ENCODE data around the gene DYRK4. TPM values are rescaled to one million over a fixed set of nuclear protein-coding genes. Genes with fewer than 3 reads are reported as not detected.
A peak's percentile ranks its signal among the peaks of the same experiment; 100 is the strongest.

Gene DYRK4
- total RNA-seq, 1 donor from 2014 or later: 30.1 TPM

- Histone ChIP-seq H3K4me3 (no peak overlapping the region), H3K36me3 (no peaks in the 10 kb centered on the region), H3K9me3 (no peaks in the 10 kb centered on the region), H3K27ac (peak overlapping the region; percentile 55), H3K4me1 (peaks cover 9% of the 10 kb centered on the region), H3K27me3 (no peaks in the 10 kb centered on the region)
- intact Hi-C loops (cut with DNase I): no loop called here
- no peak for TF ChIP-seq CTCF (IDR thresholded peaks at IDR 0.05)
- DNase-seq: no peak
- no peak for ATAC-seq
These were observed 4.5 kb downstream of the DYRK4 start for GRCh38 chr12:4566474-4566873.

- DNase-seq (no peak), ATAC-seq (peak; percentile 81)
- no peaks in the 10 kb centered on the region for H3K27me3 ChIP-seq
- H3K4me3 ChIP-seq: peak overlapping the region; percentile 22
- H3K9me3 ChIP-seq: no peaks in the 10 kb centered on the region
- no peak for TF ChIP-seq CTCF (IDR thresholded peaks at IDR 0.05)
- intact Hi-C loops (cut with DNase I): no loop called here
- no peaks in the 10 kb centered on the region for H3K36me3 ChIP-seq
- H3K27ac ChIP-seq: peak overlapping the region; percentile 55
- peaks cover 9% of the 10 kb centered on the region for H3K4me1 ChIP-seq
These were observed 5.3 kb downstream of the DYRK4 start for GRCh38 chr12:4567073-4567881.

- no peak overlapping the region for H3K27ac ChIP-seq
- no peak overlapping the region for H3K4me3 ChIP-seq
- H3K9me3 ChIP-seq: no peaks in the 10 kb centered on the region
- intact Hi-C loops (cut with DNase I): no loop called here
- no peak for DNase-seq
- H3K4me1 ChIP-seq: peaks cover 9% of the 10 kb centered on the region
- no peak for TF ChIP-seq CTCF (IDR thresholded peaks at IDR 0.05)
- no peak for ATAC-seq
- H3K27me3 ChIP-seq: no peaks in the 10 kb centered on the region
- no peaks in the 10 kb centered on the region for H3K36me3 ChIP-seq
These were observed 7.3 kb downstream of the DYRK4 start for GRCh38 chr12:4569261-4569660.

GRCh38 chr12:4572680-4573079 lies 10.7 kb downstream of the DYRK4 start:
- TF ChIP-seq CTCF (IDR thresholded peaks at IDR 0.05): no peak
- Histone ChIP-seq H3K27me3 (no peaks in the 10 kb centered on the region), H3K9me3 (no peaks in the 10 kb centered on the region), H3K27ac (no peak overlapping the region), H3K4me3 (no peak overlapping the region), H3K4me1 (peaks cover 4% of the 10 kb centered on the region), H3K36me3 (no peaks in the 10 kb centered on the region)
- intact Hi-C loops (cut with DNase I): no loop called here
- DNase-seq (no peak), ATAC-seq (no peak)

GRCh38 chr12:4579305-4580102 lies 17.5 kb downstream of the DYRK4 start:
- Histone ChIP-seq H3K36me3 (no peaks in the 10 kb centered on the region), H3K4me3 (no peak overlapping the region), H3K9me3 (no peaks in the 10 kb centered on the region), H3K27me3 (no peaks in the 10 kb centered on the region), H3K4me1 (peaks cover 3% of the 10 kb centered on the region), H3K27ac (no peak overlapping the region)
- peak; percentile 27 for TF ChIP-seq CTCF (IDR thresholded peaks at IDR 0.05)
- ATAC-seq (peak; percentile 83), DNase-seq (no peak)
- intact Hi-C loops (cut with DNase I): no loop called here
